Upper lobe of left lung (tissue), 4 donors: Measurements from ENCODE around the gene CPVL.

Experiments used
- CTCF ChIP-seq, 6 experiments: fragments of 450-650 bp in 4 of 6; fragments of 200-600 bp in 2 of 6; sonication (generic) in 2 of 6; IDR thresholded peaks; one replicate each; pipeline ENCODE4 v1.5.1; 2016 to 2019; ENCODE audit warnings: antibody characterized with exemption in 6 of 6
- POLR2AphosphoS5 ChIP-seq, 2 donors: sonication (generic); formaldehyde crosslinking; IDR thresholded peaks; one replicate each; pipeline ENCODE4 v1.5.1; 2017; ENCODE audit warnings: antibody characterized with exemption in 2 of 2

- no peak for TF ChIP-seq CTCF (IDR thresholded peaks at IDR 0.05)
- TF ChIP-seq POLR2AphosphoS5 (IDR thresholded peaks at IDR 0.05) = no peak
These were observed 30.6 kb downstream of the CPVL start for GRCh38 chr7:29115753-29116152.
